HG02642 (cell line): ENCODE data around the gene ABHD15.

Experiments
- ATAC-seq: cut with Tn5 transposase; IDR thresholded peaks from one replicate; pipeline ENCODE4 v1.9.1; 2021; ENCODE audit warnings: mild to moderate bottlenecking; ENCODE audit not compliant: unreplicated experiment, poor library complexity

ABHD15 gene

DNA sequence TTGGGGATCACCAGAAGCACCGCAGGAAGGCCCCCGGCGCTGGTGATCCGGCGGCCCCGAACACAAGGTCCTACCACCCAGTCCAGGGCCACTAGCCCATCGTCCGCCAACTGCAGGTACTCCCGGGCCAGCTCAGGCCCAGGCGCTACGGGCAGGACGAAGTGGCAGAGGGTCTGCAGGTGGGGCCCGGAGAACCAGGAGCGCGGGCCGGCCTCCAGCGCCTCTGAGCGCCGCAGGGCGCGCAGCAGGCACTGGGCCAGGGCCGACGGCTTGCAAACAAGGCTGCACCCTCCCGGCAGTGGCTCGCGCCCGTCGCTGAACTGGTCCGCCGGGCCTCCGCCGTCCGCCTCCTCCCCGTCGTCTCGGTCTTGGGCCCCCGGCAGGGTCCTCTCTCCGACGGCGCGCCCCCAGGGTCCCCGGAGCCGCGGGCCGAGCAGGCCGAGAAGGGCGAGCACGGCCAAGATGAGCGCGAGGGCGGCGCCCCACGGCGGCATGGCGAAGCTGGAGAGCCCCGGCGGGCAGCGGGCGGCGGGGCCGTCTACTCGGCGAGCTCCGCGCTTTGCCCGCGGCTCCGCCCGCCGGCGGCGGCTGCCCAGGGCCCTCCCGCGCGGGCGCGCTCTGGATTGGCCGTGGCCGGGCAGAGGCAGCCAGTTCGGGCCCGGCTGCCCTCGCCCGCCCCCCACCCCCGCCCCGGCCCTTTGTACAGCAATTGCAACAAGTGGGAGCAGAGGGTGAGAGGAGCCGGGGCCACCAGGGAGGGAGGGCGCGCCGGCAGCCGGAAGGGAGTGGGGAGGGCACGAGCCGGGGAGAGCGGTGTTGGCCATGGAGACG, at the start of gene ABHD15:
Gene ABHD15 (minus strand): TSS at position 565 of the 831 bp plus-strand sequence. CDS start 71 bp downstream, at position 494.
- peak; percentile 27 for ATAC-seq

GRCh38 chr17:29615492-29616299, 48.9 kb upstream of the ABHD15 start:
- ATAC-seq = peak; percentile 66

GRCh38 chr17:29615048-29615385, 48.2 kb upstream of the ABHD15 start:
- no peak for ATAC-seq

GRCh38 chr17:29614349-29615047, 47.7 kb upstream of the ABHD15 start:
- ATAC-seq = no peak

DNA sequence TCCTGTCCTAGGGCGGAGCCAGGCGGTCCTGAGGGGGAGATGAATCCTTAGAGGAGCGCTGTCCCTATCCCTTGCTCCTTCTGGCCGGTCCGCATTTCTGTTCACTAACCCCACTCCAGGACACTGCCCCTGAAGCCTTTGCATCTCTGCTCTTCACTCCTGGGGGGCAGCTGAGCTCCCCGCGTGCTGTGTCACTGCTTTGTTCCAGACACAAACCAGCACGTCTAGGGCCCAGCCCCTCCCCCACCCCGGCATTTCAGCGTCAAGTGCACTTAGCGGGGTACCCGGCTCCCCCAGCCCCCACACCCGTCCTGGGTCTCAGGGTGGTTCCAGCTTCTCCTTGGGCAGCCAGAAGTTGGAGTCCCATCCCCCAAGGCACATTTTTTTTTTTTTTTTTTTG, 47.0 kb upstream of the ABHD15 start:
- ATAC-seq = no peak

DNA sequence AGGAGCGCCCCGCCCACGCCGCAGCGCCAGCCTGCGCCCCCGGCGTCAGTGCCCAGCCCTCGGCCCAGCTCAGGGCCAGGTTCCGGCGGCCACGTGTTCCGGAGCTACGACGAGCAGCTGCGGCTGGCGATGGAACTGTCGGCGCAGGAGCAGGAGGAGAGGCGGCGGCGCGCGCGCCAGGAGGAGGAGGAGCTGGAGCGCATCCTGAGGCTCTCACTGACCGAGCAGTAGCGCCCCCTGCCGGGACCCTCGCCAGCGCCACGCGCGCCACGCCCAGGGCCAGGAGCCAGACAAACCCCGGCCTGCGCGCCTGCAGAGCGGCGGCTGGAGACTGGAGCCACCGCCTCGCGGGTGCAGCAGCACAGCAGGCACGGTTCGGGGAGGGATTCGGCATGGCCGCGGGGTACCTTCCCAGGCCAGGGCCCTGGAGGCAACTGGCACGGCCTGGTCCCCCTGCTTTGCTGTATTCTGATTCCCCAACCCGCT, 46.6 kb upstream of the ABHD15 start:
- ATAC-seq = peak; percentile 36

GRCh38 chr17:29612404-29613280, 45.8 kb upstream of the ABHD15 start:
- ATAC-seq = no peak

GRCh38 chr17:29612094-29612403, 45.2 kb upstream of the ABHD15 start:
- no peak for ATAC-seq

DNA sequence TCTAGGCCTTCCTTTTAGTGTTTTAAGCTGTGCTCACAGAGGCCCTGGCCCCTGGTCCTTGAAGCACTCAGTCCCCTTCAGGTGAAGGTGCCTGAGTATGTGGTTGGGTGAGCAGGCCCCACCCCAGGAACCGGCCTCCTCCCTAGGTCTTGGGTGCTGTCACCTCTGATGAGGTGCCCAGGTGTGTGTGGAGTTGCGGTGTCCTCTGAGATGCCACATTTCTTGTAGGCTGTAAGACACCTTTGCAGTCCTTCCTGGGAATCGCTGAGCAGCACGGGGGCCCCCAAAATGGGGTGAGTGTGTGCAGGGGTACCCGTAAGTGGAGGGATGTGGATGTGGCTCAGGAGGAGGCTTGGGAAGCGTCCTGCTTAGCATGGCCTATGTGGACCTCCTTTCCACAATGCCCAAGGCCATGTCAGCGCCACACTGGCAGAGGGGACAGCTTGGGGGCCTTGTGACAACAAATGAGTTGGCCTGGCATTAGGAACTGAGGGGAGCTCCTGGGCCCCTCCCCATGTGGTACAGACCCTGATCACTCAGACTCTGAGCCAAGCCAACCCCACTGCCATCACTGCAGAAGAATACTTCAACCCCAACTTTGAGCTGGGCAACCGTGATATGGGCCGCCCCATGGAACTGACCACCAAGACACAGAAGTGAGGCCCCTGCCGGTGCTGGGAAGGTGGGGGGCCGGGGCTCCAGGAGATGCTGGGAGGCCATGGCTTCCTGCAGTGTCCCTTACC, 44.7 kb upstream of the ABHD15 start:
- no peak for ATAC-seq

- no peak for ATAC-seq
These were observed 43.6 kb upstream of the ABHD15 start for GRCh38 chr17:29610395-29610794.

DNA sequence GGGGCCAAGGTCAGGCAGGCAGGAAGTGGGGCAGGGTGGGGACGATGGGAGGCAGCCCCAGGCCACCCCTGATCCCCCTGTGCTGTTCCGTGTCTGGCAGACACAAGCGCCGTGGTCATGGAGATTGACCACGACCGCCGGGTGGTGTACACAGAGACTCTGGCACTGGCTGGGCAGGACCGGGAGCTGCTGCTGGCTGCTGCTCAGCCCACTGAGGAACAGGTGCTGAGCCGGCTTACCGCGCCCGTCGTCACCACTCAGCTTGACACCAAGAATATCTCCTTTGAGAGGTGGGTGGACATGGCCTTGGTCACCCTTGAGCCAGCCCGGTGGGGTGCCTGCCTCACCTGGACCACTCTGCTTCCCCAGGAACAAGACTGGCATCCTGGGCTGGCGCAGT, 42.1 kb upstream of the ABHD15 start:
- no peak for ATAC-seq

DNA sequence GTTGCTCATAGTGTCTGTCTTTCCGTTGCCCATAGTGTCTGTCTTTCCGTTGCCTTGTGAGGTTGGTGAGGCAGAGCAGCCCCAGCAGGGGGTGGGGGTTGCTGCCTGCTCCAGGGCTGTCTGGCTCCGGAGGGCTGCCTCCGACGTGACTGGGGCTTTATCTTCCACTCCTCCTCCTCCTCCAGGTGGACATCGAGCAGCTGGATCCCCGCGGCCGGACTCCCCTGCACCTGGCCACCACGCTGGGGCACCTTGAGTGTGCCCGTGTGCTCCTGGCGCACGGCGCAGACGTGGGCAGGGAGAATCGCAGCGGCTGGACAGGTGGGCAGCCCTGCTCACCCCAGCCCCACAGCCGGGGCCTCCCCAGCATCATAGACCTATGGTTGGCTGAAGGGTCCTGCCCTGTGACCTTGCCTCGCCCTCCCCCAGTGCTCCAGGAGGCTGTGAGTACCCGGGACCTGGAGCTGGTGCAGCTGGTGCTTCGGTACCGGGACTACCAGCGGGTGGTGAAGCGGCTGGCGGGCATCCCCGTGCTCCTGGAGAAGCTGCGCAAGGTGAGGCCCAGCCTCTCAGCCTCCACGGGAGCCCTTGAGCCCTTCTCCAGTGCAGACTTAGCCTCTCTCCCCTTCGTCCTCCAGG, 40.8 kb upstream of the ABHD15 start:
- ATAC-seq = no peak

DNA sequence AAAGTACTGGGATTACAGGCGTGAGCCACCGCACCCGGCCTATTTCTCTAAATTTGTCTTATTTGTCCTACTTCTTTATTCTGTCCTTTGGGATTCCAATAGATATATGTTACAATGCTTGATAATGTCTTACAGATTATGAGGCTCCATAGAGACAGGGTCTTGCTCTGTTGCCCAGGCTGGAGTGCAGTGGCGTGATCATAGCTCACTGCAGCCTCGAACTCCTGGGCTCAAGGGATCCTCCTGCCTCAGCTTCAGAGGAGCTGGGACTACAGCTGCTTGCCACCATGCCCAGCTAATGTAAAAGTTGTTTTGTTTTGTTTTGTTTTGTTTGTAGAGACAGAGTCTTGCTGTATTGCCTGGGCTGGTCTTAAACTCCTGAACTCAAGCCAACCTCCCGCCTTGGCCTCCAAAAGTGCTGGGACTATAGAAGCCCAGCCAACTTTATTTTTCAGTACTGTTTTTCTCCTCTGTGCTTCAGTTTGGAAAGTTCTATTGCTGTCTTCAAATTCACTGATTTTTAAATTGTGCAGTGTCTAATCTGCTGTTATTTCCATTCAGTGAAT, 36.4 kb upstream of the ABHD15 start:
- no peak for ATAC-seq

- no peak for ATAC-seq
These were observed 30.7 kb upstream of the ABHD15 start for GRCh38 chr17:29597361-29598172.

DNA sequence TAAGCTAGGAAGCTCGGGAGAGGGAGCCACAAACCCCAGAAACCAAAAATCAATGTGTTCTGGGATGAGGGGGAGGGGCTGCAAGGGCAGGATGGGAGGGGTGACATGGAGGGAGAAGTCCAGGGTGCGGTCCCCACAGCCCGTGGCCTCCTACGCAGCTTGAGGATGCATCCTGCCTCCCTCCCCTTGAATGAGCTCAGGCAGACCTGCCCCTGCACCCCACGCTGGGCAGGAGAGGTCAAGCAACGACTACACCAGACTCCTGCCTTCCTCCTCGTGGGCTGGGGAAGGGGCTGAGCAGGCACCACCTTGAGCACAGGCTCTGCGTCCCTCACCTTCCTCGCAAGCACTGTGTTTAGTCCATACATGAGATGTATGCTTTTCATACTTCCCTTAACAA, 30.0 kb upstream of the ABHD15 start:
- no peak for ATAC-seq

GRCh38 chr17:29595943-29596774, 29.3 kb upstream of the ABHD15 start:
- no peak for ATAC-seq
